HTERT RPE-1 (cell line): ENCODE results near the gene UTP15.

ENCODE experiments used
- in situ Hi-C: fragments of 300-500 bp; cut with MboI; formaldehyde crosslinking; loops from 4 replicates; pipeline ENCODE4 v1.14.3; 2020; ENCODE audit warnings: low sequenced_read_pairs

Gene UTP15

DNA sequence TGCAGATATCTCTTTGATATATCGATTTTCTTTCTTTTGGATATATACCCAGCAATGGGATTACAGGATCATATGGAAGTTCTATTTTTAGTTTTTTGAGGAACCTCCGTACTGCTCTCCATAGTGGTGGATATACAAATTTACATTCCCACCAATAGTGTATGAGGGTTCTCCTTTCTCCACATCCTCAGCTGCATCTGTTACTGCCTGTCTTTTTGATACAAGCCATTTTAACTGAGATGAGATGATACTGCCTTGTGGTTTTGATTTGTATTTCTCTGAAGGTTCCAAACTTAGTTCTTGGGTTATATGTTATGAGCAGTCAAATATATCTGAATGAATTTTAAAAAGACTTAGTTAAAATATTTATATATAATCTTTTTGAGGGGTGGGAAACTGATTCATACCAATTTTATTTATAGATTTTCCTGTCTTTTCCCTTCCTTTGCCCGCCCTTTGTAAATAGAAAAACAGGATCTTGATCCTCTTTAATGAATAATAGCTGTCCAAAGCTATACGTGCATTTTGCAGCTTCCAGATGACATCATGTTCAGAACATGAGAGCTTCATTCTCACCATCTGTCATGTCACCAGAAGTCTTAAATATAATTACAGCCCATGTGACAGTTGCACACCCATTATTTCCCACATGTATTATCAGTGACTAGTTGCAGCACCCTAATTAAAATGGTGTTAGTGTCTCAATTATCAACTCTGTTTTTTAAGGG, 54.2 kb downstream of the UTP15 start:
- in situ Hi-C loops: no loop called here

- in situ Hi-C loops: no loop called here
Measured at GRCh38 chr5:73620334-73620687, 54.8 kb downstream of the UTP15 start.

GRCh38 chr5:73623060-73623459, 57.5 kb downstream of the UTP15 start:
- in situ Hi-C loops: no loop called here

GRCh38 chr5:73623901-73624404, 58.4 kb downstream of the UTP15 start:
- in situ Hi-C loops: no loop called here

- in situ Hi-C loops: no loop called here
Measured at GRCh38 chr5:73624888-73625287, 59.3 kb downstream of the UTP15 start.

DNA sequence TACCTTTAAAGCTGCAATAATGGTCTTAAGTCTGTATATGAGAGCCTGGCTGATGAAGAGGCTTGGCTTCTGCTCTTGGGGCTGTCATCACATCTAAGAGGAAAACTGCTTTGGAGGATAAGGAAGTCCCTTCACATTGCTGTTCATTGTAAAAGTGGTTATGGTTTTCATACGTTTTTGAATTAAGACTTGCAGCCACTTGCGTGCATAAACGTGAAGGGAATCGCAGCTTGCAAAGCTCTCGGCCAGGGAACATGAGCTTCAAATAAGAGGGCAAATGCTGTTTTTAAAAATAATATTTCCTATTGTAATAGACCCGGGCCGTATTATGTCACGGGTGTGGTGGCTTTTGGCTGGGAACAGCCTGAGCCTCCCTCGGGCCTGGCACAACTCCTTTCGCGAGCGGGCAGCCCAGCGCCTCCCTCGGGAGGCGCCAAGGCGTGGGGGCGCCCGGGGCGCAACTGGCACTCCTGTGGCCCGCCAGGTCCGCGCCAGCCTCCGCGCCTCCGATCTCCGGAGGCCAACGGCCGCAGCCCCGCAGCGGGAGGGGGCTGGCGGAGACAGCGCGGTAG, 59.9 kb downstream of the UTP15 start:
- in situ Hi-C loops: no loop called here

DNA sequence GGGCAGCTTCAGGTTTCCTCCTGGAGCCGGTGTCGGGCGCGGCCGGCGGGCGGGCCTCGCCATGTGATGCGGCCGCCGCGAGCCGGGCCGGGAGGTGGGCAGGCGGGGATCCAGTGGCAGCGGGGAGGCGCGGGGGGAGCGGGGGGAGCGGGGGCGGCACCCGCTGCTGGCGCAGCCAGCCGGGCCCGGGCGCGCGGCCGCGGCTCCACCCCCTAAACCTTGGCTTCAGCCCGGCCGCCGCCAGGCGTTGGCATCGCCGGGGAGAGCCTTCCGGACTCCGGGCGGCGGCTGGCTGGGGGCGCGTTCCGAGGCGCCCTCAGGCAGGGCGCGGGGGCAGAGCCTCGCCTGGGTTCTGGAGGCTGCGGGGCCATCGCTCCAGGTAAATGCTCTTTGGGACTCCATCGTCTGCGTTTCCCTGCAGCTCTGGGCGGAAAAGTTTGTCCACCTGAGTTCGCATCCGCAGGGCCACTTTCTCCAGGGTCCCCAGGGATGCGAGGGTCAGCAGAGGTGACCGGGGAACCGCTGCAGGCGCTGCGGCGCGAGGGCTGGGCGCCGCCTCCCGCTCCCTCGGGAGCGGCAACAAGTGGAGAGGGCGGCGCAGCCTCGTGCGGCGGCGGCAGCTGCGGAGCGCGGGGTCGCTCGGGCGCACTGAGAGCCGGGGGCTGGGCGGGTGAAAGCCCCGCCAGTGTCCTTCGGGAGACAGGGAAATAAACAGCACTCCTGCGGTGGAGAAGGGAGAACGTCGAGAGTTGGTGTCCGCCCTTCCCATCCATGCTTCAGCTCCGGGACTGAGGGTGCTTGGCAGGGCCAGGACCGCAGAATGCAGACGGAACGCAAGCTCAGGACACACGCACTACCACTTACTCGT, 60.6 kb downstream of the UTP15 start, which contains the start of gene ARHGEF28:
Gene ARHGEF28 (plus strand): TSS at position 253 of the 868 bp plus-strand sequence. CDS start 58,656 bp downstream, outside the sequence.
- in situ Hi-C loops: no loop called here

DNA sequence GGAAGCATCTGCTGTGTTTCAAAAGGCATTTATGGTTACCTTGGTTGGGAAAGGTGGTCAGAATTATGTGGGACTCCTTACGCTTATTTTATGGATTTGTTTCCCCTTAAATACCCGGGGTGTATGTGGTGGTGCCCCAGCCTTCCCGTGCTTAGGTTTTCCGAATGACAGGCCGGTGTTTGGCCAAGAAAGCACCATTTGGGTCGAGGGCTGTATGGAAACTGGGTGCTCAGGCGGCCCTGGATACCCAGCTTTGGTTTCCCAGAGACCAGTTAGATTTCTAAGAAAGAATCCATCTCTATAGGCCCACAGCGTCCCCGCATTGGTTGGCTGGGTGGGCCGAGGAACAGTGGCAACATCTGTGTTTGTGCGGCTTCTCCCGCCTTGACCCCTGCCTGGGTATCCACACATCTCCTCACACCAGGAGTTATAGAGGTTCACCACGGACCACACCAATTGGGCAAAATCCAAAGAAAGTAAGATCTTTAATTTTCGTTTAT, 61.3 kb downstream of the UTP15 start:
- in situ Hi-C loops: no loop called here

- in situ Hi-C loops: no loop called here
Measured at GRCh38 chr5:73629456-73629855, 63.9 kb downstream of the UTP15 start.

DNA sequence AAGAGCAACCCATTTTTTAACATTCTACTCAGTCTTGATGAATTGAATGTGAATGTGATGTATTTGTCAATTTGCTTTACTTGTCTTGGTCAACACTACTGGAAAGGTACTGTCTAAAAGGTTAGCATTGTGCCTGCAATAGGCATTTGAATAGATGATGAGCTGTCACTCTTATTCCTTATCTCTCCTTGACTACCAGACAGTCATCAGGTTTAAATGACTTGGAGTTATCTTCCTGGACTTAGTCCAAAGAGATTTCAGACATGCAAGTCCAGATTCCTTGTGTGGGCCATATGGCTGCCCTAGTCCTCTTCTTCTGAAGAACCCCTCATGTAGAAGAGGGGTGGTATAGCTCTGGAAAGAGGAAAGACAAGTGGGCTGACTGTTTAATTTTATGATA, 65.2 kb downstream of the UTP15 start:
- in situ Hi-C loops: no loop called here

DNA sequence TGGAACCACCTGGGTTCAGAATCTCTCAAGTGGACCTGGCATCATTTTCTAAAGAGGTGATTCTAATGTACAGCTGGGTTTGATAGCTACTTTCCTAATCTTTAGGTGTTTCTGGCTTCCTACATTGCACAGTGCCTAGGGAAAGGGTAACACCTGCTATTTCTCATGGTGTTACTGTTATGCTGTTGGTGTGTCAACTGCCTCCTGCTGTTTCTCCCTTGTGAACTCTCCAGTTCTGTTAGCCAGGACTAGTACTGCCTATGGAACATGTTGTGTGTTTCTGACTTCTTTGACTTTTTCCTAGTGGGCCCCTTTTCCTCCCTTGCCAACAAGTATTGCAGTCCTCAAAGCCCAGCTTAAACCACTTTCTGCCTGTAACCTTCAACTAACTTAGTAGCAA, 66.0 kb downstream of the UTP15 start:
- in situ Hi-C loops: no loop called here
